Activated CD8-positive, alpha-beta T cell treated with anti-CD3 and anti-CD28 coated beads for 36 hours (primary cell): ENCODE data around the gene STEAP1. TPM values are rescaled to one million over a fixed set of nuclear protein-coding genes. Genes with fewer than 3 reads are reported as not detected.
A peak's percentile ranks its signal among the peaks of the same experiment; 100 is the strongest.
"Not testable (repeated sequence)": the region's sequence is repeated elsewhere in the genome, so short reads cannot be mapped to it uniquely, and the experiment has no call there.

Experiments used
- ATAC-seq: fragments of 200-7000 bp; cut with Tn5 transposase; one replicate; pipeline ENCODE4 v1.10.0; 2021; ENCODE audit warnings: mild to moderate bottlenecking, moderate library complexity
- CTCF ChIA-PET: fragments of 350-600 bp; sonication (Branson Sonifier 250); formaldehyde crosslinking; loops from one replicate; lab custom pipeline; 2021; ENCODE audit warnings: antibody characterized with exemption; lab: Charles Lee
- POLR2A ChIA-PET: fragments of 350-600 bp; sonication (Branson Sonifier 250); formaldehyde crosslinking; loops from one replicate; lab custom pipeline; 2021; ENCODE audit warnings: antibody characterized with exemption; lab: Charles Lee
- DNase-seq: peaks from one replicate; pipeline ENCODE4 v3.0.0-alpha.2; 2020
- H3K27ac Mint-ChIP-seq: one replicate; pipeline ENCODE4 v1.8.0; 2021; ENCODE audit warnings: mild to moderate bottlenecking, mixed read lengths
- H3K27me3 Mint-ChIP-seq: one replicate; pipeline ENCODE4 v1.8.0; 2021; ENCODE audit warnings: mixed read lengths
- H3K36me3 Mint-ChIP-seq: one replicate; pipeline ENCODE4 v1.8.0; 2021; ENCODE audit warnings: low read depth, mixed read lengths
- H3K4me1 Mint-ChIP-seq: one replicate; pipeline ENCODE4 v1.8.0; 2021; ENCODE audit warnings: low read depth, mixed read lengths
- H3K4me3 Mint-ChIP-seq: one replicate; pipeline ENCODE4 v1.8.0; 2021; ENCODE audit warnings: mild to moderate bottlenecking, moderate library complexity, mixed read lengths
- H3K9me3 Mint-ChIP-seq: one replicate; pipeline ENCODE4 v1.8.0; 2021; ENCODE audit warnings: mixed read lengths
- intact Hi-C: fragments of 100-400 bp; cut with micrococcal nuclease; formaldehyde crosslinking; loops from one replicate; pipeline ENCODE4 v1.10.0; 2022
- total RNA-seq, 2 experiments: library from RNA; stranded (reverse); gene quantifications; one replicate each; pipeline ENCODE4 v1.2.3, GENCODE V29; 2021
- TF ChIP-seq, protein P1 (sequence below): fragments of 200-600 bp; IDR thresholded peaks from one replicate; pipeline ENCODE4 v1.8.0; 2022; ENCODE audit warnings: antibody characterized with exemption, mild to moderate bottlenecking

Gene STEAP1
- under 1 TPM; 0.27 to 0.51 TPM for total RNA-seq

DNA sequence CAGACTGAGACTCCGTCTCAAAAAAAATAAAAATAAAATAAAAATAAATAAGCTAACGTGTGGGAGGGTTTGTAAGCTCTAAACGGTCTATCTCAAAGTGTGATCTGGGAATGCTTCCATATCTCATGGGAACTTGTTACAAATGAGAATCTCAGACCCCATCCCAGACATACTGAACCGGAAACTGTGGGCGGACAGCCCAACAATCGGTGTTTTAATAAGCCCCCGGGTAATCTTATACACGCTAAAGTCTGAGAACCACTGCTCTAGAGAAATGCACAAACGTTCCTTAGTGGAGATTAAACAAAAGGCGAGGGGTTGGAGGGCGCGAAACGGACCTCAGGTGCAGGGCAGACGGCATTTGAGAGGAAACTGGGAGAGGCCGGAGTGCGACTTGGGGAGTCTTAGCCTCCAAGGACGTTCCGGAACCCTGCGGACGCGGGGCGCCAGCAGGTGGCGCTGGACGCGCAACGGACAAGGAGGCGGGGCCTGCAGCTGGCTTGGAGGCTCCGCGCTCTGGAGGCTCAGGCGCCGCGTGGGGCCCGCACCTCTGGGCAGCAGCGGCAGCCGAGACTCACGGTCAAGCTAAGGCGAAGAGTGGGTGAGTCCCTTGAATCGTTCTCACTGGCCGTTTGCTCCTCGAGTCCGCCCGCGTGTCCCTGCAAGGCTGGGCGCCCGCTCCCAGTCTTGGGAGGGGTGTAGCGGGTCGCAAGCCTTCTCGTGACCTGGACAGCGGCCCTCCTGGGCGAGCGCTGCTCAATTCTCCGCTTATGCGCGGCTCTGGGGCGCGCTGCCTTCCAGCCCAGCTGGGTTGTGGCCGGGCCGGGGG, at the start of gene STEAP1:
TSS of gene STEAP1 (plus strand) at position 527 of the 829 bp plus-strand sequence. CDS start 5,320 bp downstream, outside the sequence.
- intact Hi-C loops, result loop anchor here (1.0 to 5.0 kb wide), 2 partner anchors 108 to 273 kb away; no protein-coding TSS in a partner anchor
- CTCF ChIA-PET, result interaction anchor here (0.8 to 3.0 kb wide), 20 partner anchors 8 to 296 kb away, joined by 3 to 19 read pairs (median 4); partner anchors contain the start of gene STEAP2
- H3K27ac Mint-ChIP-seq, H3K36me3 Mint-ChIP-seq, POLR2A ChIA-PET, H3K4me1 Mint-ChIP-seq, H3K9me3 Mint-ChIP-seq: not testable (repeated sequence)
- DNase-seq (peak; percentile 89), ATAC-seq (peak; percentile 96)
- Mint-ChIP-seq H3K4me3 (peak within 1 kb of the TSS; percentile 51), H3K27me3 (peaks cover 25% of the 10 kb centered on the region)
- TF ChIP-seq, protein P1, sequence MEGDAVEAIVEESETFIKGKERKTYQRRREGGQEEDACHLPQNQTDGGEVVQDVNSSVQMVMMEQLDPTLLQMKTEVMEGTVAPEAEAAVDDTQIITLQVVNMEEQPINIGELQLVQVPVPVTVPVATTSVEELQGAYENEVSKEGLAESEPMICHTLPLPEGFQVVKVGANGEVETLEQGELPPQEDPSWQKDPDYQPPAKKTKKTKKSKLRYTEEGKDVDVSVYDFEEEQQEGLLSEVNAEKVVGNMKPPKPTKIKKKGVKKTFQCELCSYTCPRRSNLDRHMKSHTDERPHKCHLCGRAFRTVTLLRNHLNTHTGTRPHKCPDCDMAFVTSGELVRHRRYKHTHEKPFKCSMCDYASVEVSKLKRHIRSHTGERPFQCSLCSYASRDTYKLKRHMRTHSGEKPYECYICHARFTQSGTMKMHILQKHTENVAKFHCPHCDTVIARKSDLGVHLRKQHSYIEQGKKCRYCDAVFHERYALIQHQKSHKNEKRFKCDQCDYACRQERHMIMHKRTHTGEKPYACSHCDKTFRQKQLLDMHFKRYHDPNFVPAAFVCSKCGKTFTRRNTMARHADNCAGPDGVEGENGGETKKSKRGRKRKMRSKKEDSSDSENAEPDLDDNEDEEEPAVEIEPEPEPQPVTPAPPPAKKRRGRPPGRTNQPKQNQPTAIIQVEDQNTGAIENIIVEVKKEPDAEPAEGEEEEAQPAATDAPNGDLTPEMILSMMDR, result peak; percentile 74

DNA sequence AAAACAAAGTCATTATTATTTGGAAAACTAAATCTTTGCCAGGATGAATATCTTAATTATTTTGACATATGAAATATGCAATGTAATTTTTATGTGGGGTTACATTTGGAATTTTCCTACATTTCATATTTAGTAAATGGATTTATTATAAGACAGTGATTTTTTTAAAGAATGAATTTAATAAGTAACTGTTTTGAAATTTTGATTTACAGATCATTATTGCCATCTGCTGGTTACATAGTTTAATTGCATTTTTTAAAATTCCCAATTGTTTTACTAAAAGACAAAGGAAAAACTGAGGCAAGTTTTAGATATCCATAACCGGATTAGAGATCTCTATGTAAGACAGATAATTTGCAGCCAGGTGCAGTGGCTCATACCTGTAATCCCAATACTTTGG, 39.3 kb upstream of the STEAP1 start:
- H3K4me1 Mint-ChIP-seq, H3K27ac Mint-ChIP-seq, DNase-seq, ATAC-seq, H3K4me3 Mint-ChIP-seq, CTCF ChIA-PET, H3K36me3 Mint-ChIP-seq, H3K9me3 Mint-ChIP-seq, POLR2A ChIA-PET, intact Hi-C loops: not testable (repeated sequence)
- TF ChIP-seq, protein P1, result peak; percentile 24
- H3K27me3 Mint-ChIP-seq, result peaks cover 23% of the 10 kb centered on the region

DNA sequence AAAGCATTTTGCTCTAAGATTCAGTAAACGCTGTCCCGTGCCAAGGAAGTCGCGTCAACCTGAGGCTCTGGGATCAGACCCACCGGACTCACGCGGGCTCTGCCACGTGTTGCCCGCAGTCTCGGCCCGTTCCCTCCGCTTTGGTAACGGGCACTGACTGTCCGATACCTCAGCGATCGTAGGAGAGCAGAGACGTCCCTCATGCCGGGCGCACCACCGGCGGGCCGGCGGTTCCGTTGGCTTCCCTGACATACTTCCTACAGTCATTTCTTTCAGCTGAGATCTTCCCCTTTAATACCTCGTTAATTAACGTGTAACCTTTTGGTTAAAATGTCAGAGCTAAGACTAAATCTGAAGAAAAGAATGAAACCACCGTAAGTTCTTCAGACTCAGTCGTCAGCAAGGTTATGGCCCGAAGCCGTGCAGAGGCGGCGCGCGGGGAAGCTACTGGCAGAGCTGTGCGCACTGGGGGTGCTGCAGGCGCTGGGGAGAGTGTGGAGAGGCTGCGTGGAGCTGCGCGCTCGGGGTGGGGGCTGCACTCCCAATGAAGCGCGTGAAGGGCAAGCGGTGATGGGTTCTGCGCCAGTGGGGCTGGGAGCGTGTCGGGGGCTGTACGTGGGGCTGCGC, 35.6 kb upstream of the STEAP1 start:
- H3K27ac Mint-ChIP-seq, H3K36me3 Mint-ChIP-seq, intact Hi-C loops, H3K9me3 Mint-ChIP-seq, POLR2A ChIA-PET, CTCF ChIA-PET, H3K4me1 Mint-ChIP-seq: not testable (repeated sequence)
- peak overlapping the region; percentile 61 for H3K4me3 Mint-ChIP-seq
- DNase-seq (peak; percentile 21), ATAC-seq (peak; percentile 20)
- peaks cover 29% of the 10 kb centered on the region for H3K27me3 Mint-ChIP-seq

DNA sequence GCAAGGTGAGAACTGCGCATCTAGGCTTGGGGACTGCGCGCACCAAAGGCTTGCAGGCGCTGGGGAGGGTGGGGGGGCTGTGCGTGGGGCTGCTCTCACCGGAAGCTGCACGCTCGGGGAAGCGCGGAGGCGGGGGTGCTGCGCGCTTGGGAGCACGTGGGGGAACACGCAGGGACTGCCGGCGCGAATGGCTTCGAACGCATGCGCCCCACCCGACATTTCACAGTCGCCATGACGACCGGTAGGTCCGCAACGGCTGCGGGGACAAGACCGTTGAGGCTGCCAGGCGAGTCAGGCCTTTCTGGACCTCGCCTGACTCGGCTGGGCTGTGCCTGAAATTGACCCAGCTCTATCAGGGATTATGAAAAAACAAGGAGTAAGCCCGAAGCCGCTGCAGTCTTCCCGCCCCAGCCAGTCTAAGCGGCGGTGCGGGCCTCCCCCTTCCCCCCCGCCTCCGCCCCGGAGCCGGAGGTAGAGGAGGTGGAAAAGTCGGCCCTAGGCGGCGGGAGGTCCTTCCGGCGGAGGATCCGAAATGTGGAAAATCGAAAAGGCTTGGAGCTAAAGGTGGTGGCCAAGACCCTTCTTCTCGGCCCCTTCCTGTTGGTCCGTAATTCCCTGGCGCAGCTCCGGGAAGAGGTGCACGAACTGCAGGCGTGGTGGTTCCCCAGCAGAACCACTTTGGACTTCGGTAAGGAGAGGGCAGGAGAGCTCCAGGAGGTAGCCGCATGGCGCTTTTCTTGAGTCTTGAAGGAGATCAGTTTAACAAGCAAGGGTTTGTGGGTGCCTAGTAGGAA, 34.9 kb upstream of the STEAP1 start:
- ChIA-PET POLR2A (no interaction called here), CTCF (no interaction called here)
- Mint-ChIP-seq H3K36me3 (no peaks in the 10 kb centered on the region), H3K27me3 (peaks cover 29% of the 10 kb centered on the region), H3K4me1 (peaks cover 10% of the 10 kb centered on the region), H3K27ac (no peak overlapping the region), H3K4me3 (peak overlapping the region; percentile 61), H3K9me3 (no peaks in the 10 kb centered on the region)
- peak; percentile 37 for ATAC-seq
- intact Hi-C loops, result no loop called here
- TF ChIP-seq, protein P1, result no peak
- peak; percentile 30 for DNase-seq

DNA sequence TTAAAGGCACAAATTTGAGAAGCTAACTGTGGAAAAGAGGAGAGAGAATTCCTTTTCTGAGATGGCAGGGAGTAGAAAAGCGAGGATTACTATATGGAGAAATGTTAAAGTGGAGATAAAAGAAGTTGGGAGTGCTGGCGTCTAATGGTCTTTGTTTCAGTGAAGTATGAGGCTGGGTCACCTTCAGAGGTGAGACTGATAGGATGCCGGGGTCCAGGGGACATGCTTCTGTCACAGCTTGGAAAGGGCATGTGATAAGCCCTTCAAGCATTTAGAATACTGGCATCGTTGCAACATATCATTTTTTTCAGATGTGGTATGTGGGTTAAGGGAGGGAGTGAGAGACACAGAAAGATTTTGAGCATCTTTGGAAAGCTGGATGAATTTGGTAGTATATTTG, 34.1 kb upstream of the STEAP1 start:
- H3K4me3 Mint-ChIP-seq, ATAC-seq, CTCF ChIA-PET, H3K27ac Mint-ChIP-seq, DNase-seq, H3K4me1 Mint-ChIP-seq, intact Hi-C loops, H3K36me3 Mint-ChIP-seq, H3K9me3 Mint-ChIP-seq, POLR2A ChIA-PET: not testable (repeated sequence)
- peaks cover 29% of the 10 kb centered on the region for H3K27me3 Mint-ChIP-seq

DNA sequence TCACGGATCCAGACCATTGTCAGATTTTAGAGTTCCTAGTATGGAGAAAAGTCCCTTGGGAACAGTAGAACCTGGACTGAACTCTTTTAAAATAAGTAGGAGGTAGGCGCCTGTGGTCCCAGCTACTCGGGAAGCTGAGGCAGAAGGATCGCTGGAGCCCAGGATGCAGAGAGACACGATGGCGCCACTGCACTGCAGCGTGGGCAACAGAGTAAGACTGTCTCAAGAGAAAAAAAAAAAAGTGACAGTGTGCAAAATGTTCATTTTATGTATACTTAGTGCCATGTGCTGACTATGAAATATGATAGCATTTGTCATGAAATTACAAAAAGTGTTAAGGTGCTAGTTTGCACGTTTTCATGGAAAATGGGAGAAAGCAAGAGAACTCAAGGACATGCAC, 22.5 kb upstream of the STEAP1 start:
- H3K27me3 Mint-ChIP-seq, POLR2A ChIA-PET, H3K36me3 Mint-ChIP-seq, CTCF ChIA-PET, H3K27ac Mint-ChIP-seq, DNase-seq, H3K9me3 Mint-ChIP-seq, H3K4me1 Mint-ChIP-seq, intact Hi-C loops, ATAC-seq, H3K4me3 Mint-ChIP-seq: not testable (repeated sequence)

DNA sequence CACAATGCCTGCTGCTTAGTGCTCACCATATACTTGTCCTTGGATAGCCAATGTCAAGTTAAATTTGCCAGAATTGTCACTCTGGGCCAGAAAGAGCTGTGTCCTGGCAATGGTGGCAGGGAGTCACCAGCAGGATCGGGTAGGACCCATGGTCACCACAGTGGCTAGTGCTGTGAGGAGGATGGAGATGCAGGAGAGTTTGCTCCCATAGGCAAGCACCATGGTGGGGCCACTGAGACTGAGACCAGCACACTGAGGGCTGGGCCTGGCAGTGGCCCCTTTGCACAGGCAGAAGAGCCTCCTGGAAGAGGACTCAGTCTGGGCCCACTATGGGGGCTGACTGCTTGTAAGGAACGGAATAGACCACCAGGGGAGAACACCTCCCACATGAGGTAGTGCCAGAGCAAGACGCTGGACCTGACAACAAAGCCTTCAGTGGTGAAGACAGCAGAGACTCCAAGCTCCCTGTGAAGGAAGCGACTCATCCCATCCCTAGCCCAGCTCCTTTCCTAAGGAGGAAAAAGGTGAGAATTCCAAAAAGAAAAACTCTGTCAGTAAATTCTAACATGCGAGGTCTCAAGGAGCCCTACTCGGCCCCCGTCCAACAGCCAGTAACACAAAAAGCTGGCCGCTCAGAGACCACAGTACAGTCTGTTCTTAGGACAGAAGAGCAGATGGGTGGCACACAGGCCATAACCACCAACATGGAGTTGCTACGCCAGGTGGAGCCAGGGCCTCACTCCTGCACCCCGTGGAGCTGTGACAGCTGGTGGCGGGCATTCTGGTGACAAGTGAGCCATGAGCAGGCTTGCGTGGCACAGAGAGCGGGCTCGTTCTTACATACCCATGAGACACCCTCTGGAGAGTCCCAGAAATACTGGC, 6.9 kb upstream of the STEAP1 start:
- H3K36me3 Mint-ChIP-seq, result not testable (repeated sequence)

More for the DNA sequence above, 6.9 kb upstream of the STEAP1 start:
- H3K27ac Mint-ChIP-seq, ATAC-seq, DNase-seq, H3K9me3 Mint-ChIP-seq, H3K4me1 Mint-ChIP-seq, intact Hi-C loops, CTCF ChIA-PET, POLR2A ChIA-PET, H3K4me3 Mint-ChIP-seq, H3K27me3 Mint-ChIP-seq: not testable (repeated sequence)
